Trophoblast cell (in vitro differentiated cells and primary cell): ENCODE results near the gene KRT8.

ENCODE experiments used
- DNase-seq, 2 donors: peaks; one replicate each; pipeline ENCODE4 v3.0.0-alpha.2; 2016
- H2AFZ ChIP-seq: 2 replicates; pipeline ENCODE4 v1.6.1; 2013; ENCODE audit warnings: low read length, moderate library complexity, mild to moderate bottlenecking; ENCODE audit not compliant: insufficient read depth, poor library complexity
- H2AK5ac ChIP-seq: 2 replicates; pipeline ENCODE4 v1.6.1; 2013; ENCODE audit warnings: mild to moderate bottlenecking, low read length
- H2BK120ac ChIP-seq: 2 replicates; pipeline ENCODE4 v1.6.1; 2013; ENCODE audit warnings: low read length, mild to moderate bottlenecking, moderate library complexity; ENCODE audit not compliant: insufficient read depth, poor library complexity
- H2BK12ac ChIP-seq: 2 replicates; pipeline ENCODE4 v1.6.1; 2013; ENCODE audit warnings: mild to moderate bottlenecking, low read length, moderate library complexity
- H2BK5ac ChIP-seq: 2 replicates; pipeline ENCODE4 v1.6.1; 2013; ENCODE audit warnings: low read length, low read depth, moderate library complexity, mild to moderate bottlenecking; ENCODE audit not compliant: poor library complexity
- H3K14ac ChIP-seq: 2 replicates; pipeline ENCODE4 v1.6.1; 2013; ENCODE audit warnings: mild to moderate bottlenecking, low read length
- H3K18ac ChIP-seq: 2 replicates; pipeline ENCODE4 v1.6.1; 2013; ENCODE audit warnings: mild to moderate bottlenecking, low read length
- H3K23ac ChIP-seq: 2 replicates; pipeline ENCODE4 v1.6.1; 2013; ENCODE audit warnings: low read length
- H3K27ac ChIP-seq: 2 replicates; pipeline ENCODE4 v1.5.1; 2013; ENCODE audit warnings: low read depth, mild to moderate bottlenecking, inconsistent platforms, low read length, moderate library complexity
- H3K27me3 ChIP-seq: 2 replicates; pipeline ENCODE4 v1.6.1; 2013; ENCODE audit warnings: inconsistent platforms, mild to moderate bottlenecking, low read length, moderate library complexity; ENCODE audit not compliant: insufficient read depth
- H3K36me3 ChIP-seq, 2 experiments: 1 replicate in 1 of 2; 2 replicates in 1 of 2; pipeline ENCODE4 v1.6.1; 2013; ENCODE audit warnings: low read length in 2 of 2, mild to moderate bottlenecking in 2 of 2, moderate library complexity in 1 of 2; ENCODE audit not compliant: insufficient read depth in 2 of 2, control insufficient read depth in 1 of 2
- H3K4ac ChIP-seq: 2 replicates; pipeline ENCODE4 v1.6.1; 2013; ENCODE audit warnings: low read depth, mild to moderate bottlenecking, low read length, moderate library complexity
- H3K4me1 ChIP-seq, 2 experiments: 1 replicate in 1 of 2; 2 replicates in 1 of 2; pipeline ENCODE4 v1.6.1; 2013; ENCODE audit warnings: low read length in 2 of 2, mild to moderate bottlenecking in 2 of 2, moderate library complexity in 1 of 2; ENCODE audit not compliant: insufficient read depth in 2 of 2, control insufficient read depth in 1 of 2
- H3K4me2 ChIP-seq: 2 replicates; pipeline ENCODE4 v1.6.1; 2013; ENCODE audit warnings: inconsistent platforms, mild to moderate bottlenecking, low read length, moderate library complexity
- H3K4me3 ChIP-seq: 2 replicates; pipeline ENCODE4 v1.5.1; 2013; ENCODE audit warnings: mild to moderate bottlenecking, low read depth, low read length, inconsistent platforms
- H3K79me1 ChIP-seq: one replicate; pipeline ENCODE4 v1.6.1; 2013; ENCODE audit warnings: low read length
- H3K79me2 ChIP-seq: 2 replicates; pipeline ENCODE4 v1.6.1; 2013; ENCODE audit warnings: low read length, mild to moderate bottlenecking; ENCODE audit not compliant: control insufficient read depth, insufficient read depth, poor library complexity
- H3K9ac ChIP-seq: 2 replicates; pipeline ENCODE4 v1.6.1; 2013; ENCODE audit warnings: mild to moderate bottlenecking, low read length
- H3K9me3 ChIP-seq: 2 replicates; pipeline ENCODE4 v1.6.1; 2013; ENCODE audit warnings: low read depth, mild to moderate bottlenecking, control low read depth, inconsistent platforms, low read length; ENCODE audit not compliant: insufficient read depth
- H4K12ac ChIP-seq: 2 replicates; pipeline ENCODE4 v1.6.1; 2013; ENCODE audit warnings: low read depth, mild to moderate bottlenecking, low read length, moderate library complexity
- H4K8ac ChIP-seq: 2 replicates; pipeline ENCODE4 v1.6.1; 2013; ENCODE audit warnings: low read depth, mild to moderate bottlenecking, low read length, moderate library complexity
- H4K91ac ChIP-seq: one replicate; pipeline ENCODE4 v1.6.1; 2013; ENCODE audit warnings: low read depth, mild to moderate bottlenecking, low read length, moderate library complexity
- WGBS: extraction: QIAGEN DNeasy Blood & Tissue Kit; methylation state at CpG from one replicate; pipeline ENCODE4 v1.1.7; 2013; ENCODE audit warnings: missing lambda C conversion rate; ENCODE audit not compliant: insufficient read length, insufficient coverage; ENCODE audit errors: extremely low coverage; 5-methylcytosine and 5-hydroxymethylcytosine counted together

Gene KRT8

DNA sequence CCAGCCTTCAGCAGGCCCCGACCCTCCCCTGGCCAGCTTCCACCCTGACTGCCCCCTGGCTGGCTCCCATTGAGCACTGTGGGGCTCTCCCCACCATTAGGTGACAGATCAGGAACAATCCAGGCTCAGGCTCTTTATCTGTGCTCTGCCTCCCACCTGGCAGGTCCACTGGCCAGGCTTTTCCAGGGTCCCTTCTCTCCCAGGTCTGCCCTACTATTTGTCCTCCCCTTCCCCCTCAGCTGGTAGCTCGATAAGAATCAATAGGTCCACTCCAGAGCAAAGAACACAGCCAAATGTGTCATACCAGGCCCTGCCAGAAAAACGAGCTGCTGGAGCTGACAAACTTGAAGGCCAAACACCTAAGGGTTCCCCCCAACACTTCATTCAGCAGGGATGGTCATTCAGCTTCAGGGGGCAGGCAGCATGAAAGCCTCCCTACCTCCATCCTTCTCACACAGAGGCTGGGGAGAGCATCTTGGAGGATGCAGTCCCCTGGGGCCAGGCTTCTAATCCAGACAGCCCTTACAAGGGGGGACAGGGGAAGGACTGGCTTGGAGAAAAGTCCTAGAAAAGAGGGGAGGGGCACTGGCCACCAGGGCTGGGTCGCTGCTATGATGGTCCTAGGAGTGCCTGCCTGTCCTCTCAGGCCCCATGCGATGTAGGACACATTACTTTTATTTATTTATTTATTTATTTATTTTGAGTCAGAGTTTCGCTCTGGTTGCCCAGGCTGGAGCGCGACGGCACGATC lies 42.1 kb upstream of the KRT8 start:
- Histone ChIP-seq H2BK120ac (peak overlapping the region; percentile 99), H4K8ac (peak overlapping the region; percentile 50)
- no CpG with 5 or more reads among the region's 10 CpGs for WGBS

DNA sequence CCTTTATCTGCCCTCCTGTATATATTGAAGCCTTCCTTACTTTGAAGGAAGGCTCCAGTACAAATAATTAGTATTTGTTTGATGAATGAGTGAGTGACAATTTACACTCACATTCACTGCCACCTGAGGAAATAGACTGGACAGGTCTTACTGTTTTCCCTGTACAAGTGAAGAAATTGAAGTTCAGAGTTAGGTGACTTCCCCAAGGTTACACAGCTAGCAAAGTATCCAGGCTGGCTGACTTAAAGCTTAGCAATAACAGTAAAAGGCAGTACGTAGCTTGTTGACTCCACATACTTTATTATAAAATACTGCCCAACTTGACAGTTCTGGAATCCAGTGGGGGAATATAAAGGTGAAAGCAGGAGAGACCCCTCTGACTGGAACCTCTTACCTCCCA lies 41.5 kb upstream of the KRT8 start:
- peak overlapping the region; percentile 98 for H2BK12ac ChIP-seq
- no peak overlapping the region for H3K23ac ChIP-seq
- no peaks in the 10 kb centered on the region for H3K9me3 ChIP-seq
- H3K36me3 ChIP-seq, result peaks cover 16 to 19% of the 10 kb centered on the region in 2 experiments
- WGBS, result no CpG with 5 or more reads among the region's 1 CpG
- peak overlapping the region; percentile 100 for H3K27ac ChIP-seq
- H3K79me1 ChIP-seq, result peaks cover 79% of the 10 kb centered on the region
- H4K12ac ChIP-seq, result no peak overlapping the region
- peaks cover 39 to 45% of the 10 kb centered on the region in 2 experiments for H3K4me1 ChIP-seq
- H3K79me2 ChIP-seq, result peaks cover 47% of the 10 kb centered on the region
- H3K4ac ChIP-seq, result peak overlapping the region; percentile 85
- H3K4me2 ChIP-seq, result peak overlapping the region; percentile 48
- peak overlapping the region; percentile 62 for H3K18ac ChIP-seq
- peak; percentile 55 to 76 for DNase-seq
- H4K8ac ChIP-seq, result peak overlapping the region; percentile 50
- H3K4me3 ChIP-seq, result no peak overlapping the region
- peak overlapping the region; percentile 98 for H2BK5ac ChIP-seq
- H4K91ac ChIP-seq, result peak overlapping the region; percentile 99
- peak overlapping the region; percentile 95 for H3K14ac ChIP-seq
- no peak overlapping the region for H3K9ac ChIP-seq
- H2BK120ac ChIP-seq, result peak overlapping the region; percentile 99
- no peak overlapping the region for H2AFZ ChIP-seq
- H3K27me3 ChIP-seq, result no peaks in the 10 kb centered on the region
- peak overlapping the region; percentile 56 for H2AK5ac ChIP-seq

More for the DNA sequence above, 42.1 kb upstream of the KRT8 start:
- no peak overlapping the region for H3K4me3 ChIP-seq
- H3K27ac ChIP-seq, result peak overlapping the region; percentile 100
- peak overlapping the region; percentile 98 for H2BK12ac ChIP-seq
- H4K12ac ChIP-seq, result no peak overlapping the region
- no peaks in the 10 kb centered on the region for H3K27me3 ChIP-seq
- peak overlapping the region; percentile 48 for H3K4me2 ChIP-seq
- peaks cover 51% of the 10 kb centered on the region for H3K79me2 ChIP-seq
- peaks cover 23 to 26% of the 10 kb centered on the region in 2 experiments for H3K36me3 ChIP-seq
- H3K23ac ChIP-seq, result no peak overlapping the region
- H3K79me1 ChIP-seq, result peaks cover 84% of the 10 kb centered on the region
- peak overlapping the region; percentile 98 for H2BK5ac ChIP-seq
- no peaks in the 10 kb centered on the region for H3K9me3 ChIP-seq
- peak overlapping the region; percentile 62 for H3K18ac ChIP-seq
- H3K4ac ChIP-seq, result peak overlapping the region; percentile 85
- no peak overlapping the region for H3K9ac ChIP-seq
- H2AFZ ChIP-seq, result peak overlapping the region; percentile 37
- H3K14ac ChIP-seq, result peak overlapping the region; percentile 95
- H3K4me1 ChIP-seq, result peaks cover 45 to 49% of the 10 kb centered on the region in 2 experiments
- H2AK5ac ChIP-seq, result peak overlapping the region; percentile 56
- peak overlapping the region; percentile 99 for H4K91ac ChIP-seq
- peak in 1 of 2 donors; percentile 56 for DNase-seq

DNA sequence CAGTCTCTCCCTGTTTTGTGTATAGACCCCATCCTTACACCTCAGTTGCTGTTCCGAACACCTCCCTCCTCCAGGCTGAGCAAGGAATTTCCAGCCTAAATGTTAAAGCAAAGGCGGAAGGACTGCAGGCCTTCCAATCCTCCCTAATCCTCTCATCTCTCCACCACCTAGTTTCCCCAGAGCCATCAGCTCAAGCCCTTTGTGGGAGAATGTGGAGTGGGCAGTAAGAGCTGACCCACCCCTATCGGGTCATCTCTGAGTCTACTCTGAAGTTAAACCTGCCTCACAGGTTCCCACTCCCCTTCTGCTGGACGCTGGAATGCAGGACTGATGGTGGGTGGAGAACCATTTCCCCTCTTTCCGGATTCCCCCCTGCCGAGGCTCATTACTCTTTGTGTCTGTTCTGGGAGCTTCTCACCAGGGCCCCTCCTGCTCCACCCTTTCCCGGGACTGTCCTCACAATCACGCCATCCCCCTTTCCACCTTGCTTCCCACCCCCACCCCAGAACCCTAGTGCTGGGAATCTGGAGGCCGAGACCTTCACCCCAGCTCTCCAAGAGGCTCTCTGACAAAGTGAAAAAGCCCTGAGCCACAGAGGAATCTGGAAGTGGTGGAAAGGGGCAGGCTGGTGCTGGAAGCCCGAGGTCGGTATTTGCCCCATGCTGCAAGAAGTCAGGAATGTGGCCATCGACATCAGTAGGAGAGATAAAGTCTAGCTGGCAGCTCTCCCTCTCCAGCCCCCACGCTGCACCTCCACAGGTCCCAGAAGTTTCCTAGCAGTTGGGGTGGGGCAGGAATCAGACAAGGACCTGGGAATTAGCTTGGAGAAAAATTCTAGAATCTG lies 40.7 kb upstream of the KRT8 start:
- H3K4me3 ChIP-seq, result no peak overlapping the region
- H2AK5ac ChIP-seq, result peak overlapping the region; percentile 56
- DNase-seq, result peak; percentile 97 to 98
- H3K4ac ChIP-seq, result peak overlapping the region; percentile 93
- peak overlapping the region; percentile 87 for H3K14ac ChIP-seq
- peaks cover 39 to 42% of the 10 kb centered on the region in 2 experiments for H3K4me1 ChIP-seq
- H2AFZ ChIP-seq, result peak overlapping the region; percentile 42
- peak overlapping the region; percentile 100 for H2BK120ac ChIP-seq
- H4K91ac ChIP-seq, result peak overlapping the region; percentile 100
- H3K23ac ChIP-seq, result no peak overlapping the region
- peak overlapping the region; percentile 54 for H4K12ac ChIP-seq
- H3K79me1 ChIP-seq, result peaks cover 73% of the 10 kb centered on the region
- H4K8ac ChIP-seq, result peak overlapping the region; percentile 95
- H3K4me2 ChIP-seq, result peak overlapping the region; percentile 48
- WGBS, result no CpG with 5 or more reads among the region's 13 CpGs
- peak overlapping the region; percentile 86 for H3K18ac ChIP-seq
- H3K9me3 ChIP-seq, result no peaks in the 10 kb centered on the region
- no peaks in the 10 kb centered on the region for H3K27me3 ChIP-seq
- peaks cover 11 to 12% of the 10 kb centered on the region in 2 experiments for H3K36me3 ChIP-seq
- peak overlapping the region; percentile 100 for H3K27ac ChIP-seq
- H2BK5ac ChIP-seq, result peak overlapping the region; percentile 100
- peak overlapping the region; percentile 94 for H2BK12ac ChIP-seq
- peak overlapping the region; percentile 5 for H3K9ac ChIP-seq
- H3K79me2 ChIP-seq, result peaks cover 40% of the 10 kb centered on the region

DNA sequence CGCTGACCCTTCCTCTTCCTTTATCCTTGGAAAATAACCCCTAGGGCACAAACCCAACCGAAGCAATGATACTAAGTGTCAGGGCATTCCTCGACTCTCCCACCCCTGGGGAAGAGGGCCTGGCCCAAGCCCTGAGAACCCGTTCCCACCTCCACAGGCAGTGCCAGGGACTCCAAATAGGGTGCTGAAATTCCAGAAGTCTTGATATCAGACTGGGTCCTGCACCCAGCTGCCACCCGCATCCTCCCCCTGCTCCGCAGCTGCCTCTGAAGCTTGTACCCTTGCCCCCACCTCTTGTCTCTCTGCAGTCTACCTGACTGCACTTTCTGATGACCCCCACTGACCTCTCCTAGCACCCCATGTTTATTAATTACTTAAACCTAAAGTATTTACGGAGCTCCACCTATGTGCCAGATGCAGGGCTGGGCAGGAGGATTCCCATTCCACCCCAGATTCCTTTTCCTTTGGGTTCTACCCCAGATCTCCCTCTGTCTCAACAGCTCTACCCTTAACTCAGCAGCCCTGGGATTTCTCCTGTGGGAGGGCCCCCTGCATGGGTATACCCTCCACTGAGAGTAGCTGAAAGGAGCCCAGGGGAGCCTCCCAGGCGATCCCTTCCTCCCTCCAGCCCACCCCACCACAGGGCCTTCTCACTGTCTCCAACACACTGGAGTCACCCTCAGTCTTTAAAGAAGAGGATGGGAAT lies 40.0 kb upstream of the KRT8 start:
- Histone ChIP-seq H3K4me3 (no peak overlapping the region), H3K18ac (peak overlapping the region; percentile 86), H3K36me3 (peaks cover 4% of the 10 kb centered on the region in 2 experiments), H3K23ac (no peak overlapping the region), H2BK120ac (peak overlapping the region; percentile 100), H3K9me3 (no peaks in the 10 kb centered on the region), H3K79me2 (peaks cover 32% of the 10 kb centered on the region), H3K14ac (peak overlapping the region; percentile 87), H4K8ac (peak overlapping the region; percentile 95), H2AK5ac (peak overlapping the region; percentile 56), H3K9ac (peak overlapping the region; percentile 47), H4K12ac (peak overlapping the region; percentile 54), H3K4me1 (peaks cover 39 to 42% of the 10 kb centered on the region in 2 experiments), H3K4ac (peak overlapping the region; percentile 93), H3K27me3 (no peaks in the 10 kb centered on the region), H2BK5ac (peak overlapping the region; percentile 100), H2BK12ac (peak overlapping the region; percentile 94), H3K79me1 (peaks cover 65% of the 10 kb centered on the region), H3K4me2 (peak overlapping the region; percentile 43), H3K27ac (peak overlapping the region; percentile 100), H4K91ac (peak overlapping the region; percentile 100), H2AFZ (peak overlapping the region; percentile 58)
- no CpG with 5 or more reads among the region's 8 CpGs for WGBS
- DNase-seq, result peak in 1 of 2 donors; percentile 54
